HepG2 (cell line): ENCODE data around the gene PIN4. TPM values are rescaled to one million over a fixed set of nuclear protein-coding genes. Genes with fewer than 3 reads are reported as not detected.

Source experiments
- ATAC-seq: fragments of 200-7000 bp; cut with Tn5 transposase; 3 replicates; pipeline ENCODE4 v1.9.1; 2020; ENCODE audit warnings: mild to moderate bottlenecking, moderate library complexity
- BruUV-seq: library from RNA; stranded (reverse); fragments of 400-500 nt; replicated peaks from 2 replicates; lab custom pipeline; 2021; lab: Mats Ljungman, UMichigan
- CTCF ChIA-PET: fragments of 300-600 bp; formaldehyde crosslinking; extraction: SDS; loops from one replicate; lab custom pipeline; 2021; ENCODE audit warnings: low total read pairs, inconsistent platforms, low intra/inter-chr PET ratio; lab: Yijun Ruan, JAX
- POLR2A ChIA-PET: fragments of 350-600 bp; sonication (Branson Sonifier 250); formaldehyde crosslinking; loops from one replicate; lab custom pipeline; 2020; ENCODE audit warnings: antibody characterized with exemption, inconsistent platforms; lab: Yijun Ruan, JAX
- DNase-seq: peaks from one replicate; pipeline ENCODE4 v3.0.0-alpha.2; 2015; ENCODE audit warnings: low spot score
- FAIRE-seq: peaks from 3 replicates; lab custom pipeline; 2011; peaks lifted over from hg19 to GRCh38; lab: Jason Lieb, UNC
- H2AFZ ChIP-seq: one replicate; pipeline ENCODE4 v1.6.1; 2011; ENCODE audit warnings: low read length, inconsistent platforms
- H3K27ac ChIP-seq: fragments of 300-600 bp; 3 replicates; pipeline ENCODE4 v1.8.0; 2011; ENCODE audit warnings: mixed run types, mild to moderate bottlenecking, mixed read lengths, low read length, inconsistent platforms; ENCODE audit not compliant: insufficient read depth; ENCODE audit errors: extremely low read length
- H3K27me3 ChIP-seq, 2 experiments: fragments of 200-600 bp in 1 of 2; 2 replicates in 1 of 2; 3 replicates in 1 of 2; pipeline versions ENCODE4 v1.6.0 to v1.8.0; 2011; ENCODE audit warnings: low read length in 2 of 2, mild to moderate bottlenecking in 2 of 2, moderate library complexity in 2 of 2, inconsistent platforms in 1 of 2; ENCODE audit not compliant: insufficient read depth in 2 of 2, control insufficient read depth in 1 of 2
- H3K36me3 ChIP-seq, 2 experiments: fragments of 200-600 bp in 1 of 2; replicated peaks in 1 of 2; 2 replicates in 1 of 2; 3 replicates in 1 of 2; pipeline versions ENCODE4 v1.5.1 to v1.8.0; 2011; ENCODE audit warnings: low read length in 2 of 2, inconsistent platforms in 1 of 2; ENCODE audit not compliant: insufficient read depth in 2 of 2, control insufficient read depth in 1 of 2
- H3K4me1 ChIP-seq: 2 replicates; pipeline ENCODE4 v1.5.1; 2012; ENCODE audit warnings: low read length, inconsistent platforms; ENCODE audit not compliant: insufficient read depth
- H3K4me2 ChIP-seq: 2 replicates; pipeline ENCODE4 v1.6.0; 2011; ENCODE audit warnings: low read depth, low read length, inconsistent platforms
- H3K4me3 ChIP-seq, 3 experiments: fragments of 200-600 bp in 1 of 3; sonication (generic), shearing (Covaris generic) in 1 of 3; replicated peaks in 1 of 3; 2 replicates each; pipeline ENCODE4 v1.5.1; 2011 to 2016; ENCODE audit warnings: low read length in 3 of 3, inconsistent platforms in 2 of 3, low read depth in 2 of 3, mild to moderate bottlenecking in 2 of 3, control low read depth in 1 of 3, mixed read lengths in 1 of 3; ENCODE audit not compliant: insufficient read depth in 1 of 3
- H3K79me2 ChIP-seq: one replicate; pipeline ENCODE4 v1.6.1; 2011; ENCODE audit warnings: low read length, inconsistent platforms; ENCODE audit not compliant: insufficient read depth
- H3K9ac ChIP-seq: 2 replicates; pipeline ENCODE4 v1.6.0; 2011; ENCODE audit warnings: mild to moderate bottlenecking, low read depth, low read length, inconsistent platforms; ENCODE audit not compliant: insufficient read depth
- H3K9me3 ChIP-seq: 2 replicates; pipeline ENCODE4 v1.5.1; 2012; ENCODE audit warnings: mild to moderate bottlenecking, low read length
- H4K20me1 ChIP-seq: 2 replicates; pipeline ENCODE4 v1.6.0; 2011; ENCODE audit warnings: inconsistent platforms, mild to moderate bottlenecking, low read length, moderate library complexity; ENCODE audit not compliant: insufficient read depth
- ATF2 ChIP-seq: sonication (generic); formaldehyde crosslinking; IDR thresholded peaks from 2 replicates; pipeline ENCODE4 v1.4.0; 2020; ENCODE audit warnings: missing genetic modification reagents
- NR2F1 ChIP-seq, 2 experiments: fragments of 450-650 bp in 1 of 2; formaldehyde crosslinking in 1 of 2; IDR thresholded peaks; 2 replicates each; pipeline versions ENCODE4 v1.5.0 to v1.6.1; 2016 to 2020; ENCODE audit warnings: mild to moderate bottlenecking in 1 of 2, missing compliant biosample characterization in 1 of 2, missing genetic modification reagents in 1 of 2, moderate library complexity in 1 of 2
- SRF ChIP-seq: IDR thresholded peaks from 2 replicates; pipeline ENCODE4 v1.6.1; 2011; ENCODE audit warnings: mild to moderate bottlenecking, low read depth, low read length, moderate library complexity
- WGBS: methylation state at CpG from one replicate; pipeline ENCODE4 v1.1.6; 2017; ENCODE audit warnings: low lambda C conversion rate; 5-methylcytosine and 5-hydroxymethylcytosine counted together
- in situ Hi-C: cut with HindIII; loops from 2 replicates; pipeline ENCODE4 v1.10.0; 2017; ENCODE audit warnings: low pct_unique_long_range_greater_than_20kb; ENCODE audit not compliant: extremely low pct_ligation_motif_present
- intact Hi-C: fragments of 100-400 bp; cut with micrococcal nuclease; formaldehyde crosslinking; loops from one replicate; pipeline ENCODE4 v1.10.0; 2022; ENCODE audit not compliant: unreplicated experiment
- polyA plus RNA-seq, 8 experiments: library from polyadenylated mRNA; depleted of rRNA in 3 of 8; stranded (reverse) in 7 of 8; unstranded in 1 of 8; fragments of >200 nt; fragmentation: Illumina TruSeq in 4 of 8; extraction: Trizol in 4 of 8; gene quantifications; 2 replicates each; pipeline versions ENCODE4 v1.2.1 to v1.2.3, GENCODE V29; 2011 to 2016; ENCODE audit warnings: low read depth in 4 of 8, missing spikeins in 1 of 8, mixed read lengths in 1 of 8; ENCODE audit not compliant: insufficient read depth in 1 of 8
- total RNA-seq, 5 experiments: library from RNA; depleted of rRNA; stranded (reverse); fragments of >200 nt; fragmentation: Illumina TruSeq; extraction: Trizol; gene quantifications; 2 replicates each; pipeline ENCODE4 v1.2.3, GENCODE V29; 2016; ENCODE audit warnings: low read depth in 1 of 5

The PIN4 gene
- total and polyA plus RNA-seq, 2 of the 13 experiments (the other 11 are each of a cell fraction or from before 2014, with no cell fraction given) = 12.6 to 29.5 TPM

DNA sequence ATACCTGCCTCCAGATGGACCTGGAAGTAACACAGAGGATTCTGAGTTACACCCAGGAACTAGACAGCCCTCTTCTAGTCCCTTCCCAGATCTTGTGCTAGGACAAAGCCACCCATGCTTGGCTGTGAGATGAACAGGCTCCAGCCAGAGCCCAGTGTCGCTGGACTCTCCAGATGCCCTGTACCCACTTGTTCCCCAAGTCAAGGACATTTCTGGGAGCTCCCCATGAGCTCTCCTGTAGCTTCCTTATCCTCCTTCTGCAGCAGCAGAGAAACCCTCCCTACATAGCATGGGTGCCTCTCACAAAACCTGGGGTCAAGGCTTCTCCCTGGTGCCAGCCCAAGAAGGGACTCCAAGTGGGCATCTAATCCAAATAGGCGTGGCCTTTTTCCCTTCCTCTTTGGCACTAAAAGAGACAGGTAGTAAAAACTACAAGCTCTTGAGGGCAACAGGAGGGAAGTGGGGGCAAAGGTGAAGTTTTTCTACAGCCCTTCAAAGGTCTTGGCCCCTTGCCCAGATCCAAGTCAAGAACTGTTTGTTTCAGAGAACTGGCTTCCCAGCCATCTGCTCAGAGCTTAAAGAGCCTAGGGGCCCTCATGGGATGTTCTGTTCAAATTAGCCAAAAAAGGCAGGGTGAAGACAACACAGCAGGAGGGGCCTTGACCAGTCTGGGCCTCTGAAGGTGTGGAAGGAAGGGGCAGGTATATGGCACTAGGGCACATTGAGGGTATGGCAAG is 65.8 kb downstream of the PIN4 start:
- H3K36me3 ChIP-seq = no peaks in the 10 kb centered on the region
- FAIRE-seq = peak; percentile 12
- POLR2A ChIA-PET = interaction anchor here (0.6 to 2.0 kb wide), 4 partner anchors 9 to 29 kb away, joined by 3 to 8 read pairs (median 4); partner anchors contain the start of genes ERCC6L and RPS4X
- no peak overlapping the region for H2AFZ ChIP-seq
- H3K27me3 ChIP-seq = no peaks in the 10 kb centered on the region
- no peak overlapping the region for H3K4me3 ChIP-seq
- no peaks in the 10 kb centered on the region for H3K9me3 ChIP-seq
- in situ Hi-C loops = no loop called here
- BruUV-seq = no TSS peak
- ATAC-seq = peak; percentile 52
- TF ChIP-seq ATF2 (CRISPR knock-in tag) (no peak), NR2F1 (CRISPR knock-in tag; IDR thresholded peaks at IDR 0.05) (0 out of 4 replicates have a peak, but pooled peaks of 1 of the 2 experiments have one; percentile 15), SRF (peak; percentile 46; the same call in 1 of the 2 replicates)
- TF ChIP-seq, all 625 proteins: peak for 2
- Histone ChIP-seq H4K20me1 (no peaks in the 10 kb centered on the region), H3K27ac (no peak overlapping the region), H3K9ac (no peak overlapping the region), H3K79me2 (no peaks in the 10 kb centered on the region), H3K4me1 (peaks cover 14% of the 10 kb centered on the region), H3K4me2 (no peak overlapping the region)
- 0% methylated on average over 1 of the region's 2 CpGs for WGBS
- DNase-seq = peak; percentile 47
- intact Hi-C loops = no loop called here
- CTCF ChIA-PET = no interaction called here

Other genes with a start within 250 kb of the PIN4 start
- not detected in 2 replicates for gene RTL5, start 49.8 kb upstream of the PIN4 start, total RNA-seq (2016; rRNA removed; fragmentation: Illumina TruSeq; extraction: Trizol)
- 0.01 TPM in 1 of 2 replicates, not detected in the other for gene RTL5, start 49.8 kb upstream of the PIN4 start, polyA plus RNA-seq (2011; rRNA removed)
- gene ERCC6L, start 57.3 kb downstream of the PIN4 start, total RNA-seq (2016; rRNA removed; fragmentation: Illumina TruSeq; extraction: Trizol) = 9.5 and 15.6 TPM in 2 replicates
- gene ERCC6L, start 57.3 kb downstream of the PIN4 start, polyA plus RNA-seq (2011; rRNA removed) = 0.47 and 0.86 TPM in 2 replicates
- 796 and 972 TPM in 2 replicates for gene RPS4X, start 95.5 kb downstream of the PIN4 start, total RNA-seq (2016; rRNA removed; fragmentation: Illumina TruSeq; extraction: Trizol)
- 1,199 and 1,289 TPM in 2 replicates for gene RPS4X, start 95.5 kb downstream of the PIN4 start, polyA plus RNA-seq (2011; rRNA removed)
- not detected in 2 replicates for gene CITED1, start 124.2 kb downstream of the PIN4 start, total RNA-seq (2016; rRNA removed; fragmentation: Illumina TruSeq; extraction: Trizol)
- 0.09 TPM in 1 of 2 replicates, not detected in the other for gene CITED1, start 124.2 kb downstream of the PIN4 start, polyA plus RNA-seq (2011; rRNA removed)